Calu3 (cell line): ENCODE results near the gene CD22. TPM values are rescaled to one million over a fixed set of nuclear protein-coding genes. Genes with fewer than 3 reads are reported as not detected.
A peak's percentile ranks its signal among the peaks of the same experiment; 100 is the strongest.

Experiments used
- BruUV-seq: library from RNA; stranded (reverse); fragments of 400-500 nt; replicated peaks from 2 replicates; lab custom pipeline; 2021; lab: Mats Ljungman, UMichigan
- CTCF ChIA-PET: fragments of 300-600 bp; sonication (Branson Sonifier 250); formaldehyde crosslinking; loops from one replicate; lab custom pipeline; 2022; ENCODE audit warnings: antibody characterized with exemption; lab: Charles Lee
- DNase-seq: peaks from one replicate; pipeline ENCODE4 v3.0.0; 2022
- H3K27ac Mint-ChIP-seq: one replicate; pipeline ENCODE4 v1.8.0; 2022; ENCODE audit warnings: mixed read lengths; ENCODE audit not compliant: unreplicated experiment
- H3K27me3 Mint-ChIP-seq: one replicate; pipeline ENCODE4 v1.8.0; 2022; ENCODE audit warnings: mixed read lengths; ENCODE audit not compliant: unreplicated experiment
- H3K36me3 Mint-ChIP-seq: one replicate; pipeline ENCODE4 v1.8.0; 2022; ENCODE audit warnings: mild to moderate bottlenecking, moderate library complexity, mixed read lengths; ENCODE audit not compliant: insufficient read depth, unreplicated experiment
- H3K4me1 Mint-ChIP-seq: one replicate; pipeline ENCODE4 v1.8.0; 2022; ENCODE audit warnings: mild to moderate bottlenecking, low read depth, mixed read lengths; ENCODE audit not compliant: unreplicated experiment
- H3K4me3 Mint-ChIP-seq: one replicate; pipeline ENCODE4 v1.8.0; 2022; ENCODE audit warnings: mild to moderate bottlenecking, low read depth, moderate library complexity, mixed read lengths; ENCODE audit not compliant: unreplicated experiment
- H3K9me3 Mint-ChIP-seq: one replicate; pipeline ENCODE4 v1.8.0; 2022; ENCODE audit warnings: low read depth, mixed read lengths; ENCODE audit not compliant: unreplicated experiment
- intact Hi-C: fragments of 100-400 bp; cut with micrococcal nuclease; formaldehyde crosslinking; loops from one replicate; pipeline ENCODE4 v1.10.0; 2022; ENCODE audit not compliant: unreplicated experiment
- total RNA-seq: library from RNA; stranded (reverse); gene quantifications from 2 replicates; pipeline ENCODE4 v1.2.3, GENCODE V29; 2022
- TF ChIP-seq, protein P1 (sequence below): fragments of 200-600 bp; IDR thresholded peaks from one replicate; pipeline ENCODE4 v1.8.0; 2022; ENCODE audit warnings: antibody characterized with exemption; ENCODE audit not compliant: unreplicated experiment

Gene CD22
- total RNA-seq, 1 experiment from 2014 or later = 5.9 TPM

DNA sequence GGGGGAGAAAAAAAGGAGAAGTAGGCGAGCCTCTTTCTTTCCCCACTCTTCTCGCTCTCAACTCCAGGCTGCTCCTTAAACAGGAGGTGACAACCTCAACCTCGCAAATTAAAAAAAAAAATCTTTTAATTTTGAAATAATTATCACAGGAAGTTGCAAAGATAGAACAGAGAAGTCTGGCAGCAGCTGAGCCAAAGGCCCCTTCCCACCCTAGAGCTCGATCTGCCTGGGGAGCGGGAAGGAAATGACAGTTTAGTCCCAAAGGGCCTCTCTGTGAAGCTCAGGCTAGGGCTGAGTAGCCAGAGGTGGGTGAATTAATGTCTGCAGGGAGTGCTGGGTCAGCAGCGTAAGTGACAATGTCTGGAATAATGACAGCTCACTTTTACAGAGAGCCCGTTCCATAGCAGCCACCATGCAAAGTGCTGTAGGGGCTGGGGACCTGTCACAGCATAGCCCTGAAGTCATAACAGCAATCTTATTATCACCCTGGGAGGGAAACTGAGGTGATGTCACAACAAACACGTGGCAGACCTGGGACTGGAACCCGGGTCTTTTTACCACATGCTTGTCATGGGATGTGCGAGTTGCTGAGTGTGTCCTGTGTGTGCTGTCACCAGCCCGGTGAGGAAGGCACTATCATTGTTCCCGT, 8.8 kb upstream of the CD22 start:
- no peak overlapping the region for H3K27ac Mint-ChIP-seq
- DNase-seq = no peak
- intact Hi-C loops = no loop called here
- peaks cover 2% of the 10 kb centered on the region for H3K9me3 Mint-ChIP-seq
- CTCF ChIA-PET = interaction anchor here (0.5 to 1.2 kb wide), 4 partner anchors 7 to 175 kb away, joined by 3 to 5 read pairs (median 4); no protein-coding TSS in a partner anchor
- H3K4me1 Mint-ChIP-seq = peaks cover 34% of the 10 kb centered on the region
- H3K4me3 Mint-ChIP-seq = no peak overlapping the region
- peaks cover 14% of the 10 kb centered on the region for H3K36me3 Mint-ChIP-seq
- no TSS peak for BruUV-seq
- TF ChIP-seq, protein P1, sequence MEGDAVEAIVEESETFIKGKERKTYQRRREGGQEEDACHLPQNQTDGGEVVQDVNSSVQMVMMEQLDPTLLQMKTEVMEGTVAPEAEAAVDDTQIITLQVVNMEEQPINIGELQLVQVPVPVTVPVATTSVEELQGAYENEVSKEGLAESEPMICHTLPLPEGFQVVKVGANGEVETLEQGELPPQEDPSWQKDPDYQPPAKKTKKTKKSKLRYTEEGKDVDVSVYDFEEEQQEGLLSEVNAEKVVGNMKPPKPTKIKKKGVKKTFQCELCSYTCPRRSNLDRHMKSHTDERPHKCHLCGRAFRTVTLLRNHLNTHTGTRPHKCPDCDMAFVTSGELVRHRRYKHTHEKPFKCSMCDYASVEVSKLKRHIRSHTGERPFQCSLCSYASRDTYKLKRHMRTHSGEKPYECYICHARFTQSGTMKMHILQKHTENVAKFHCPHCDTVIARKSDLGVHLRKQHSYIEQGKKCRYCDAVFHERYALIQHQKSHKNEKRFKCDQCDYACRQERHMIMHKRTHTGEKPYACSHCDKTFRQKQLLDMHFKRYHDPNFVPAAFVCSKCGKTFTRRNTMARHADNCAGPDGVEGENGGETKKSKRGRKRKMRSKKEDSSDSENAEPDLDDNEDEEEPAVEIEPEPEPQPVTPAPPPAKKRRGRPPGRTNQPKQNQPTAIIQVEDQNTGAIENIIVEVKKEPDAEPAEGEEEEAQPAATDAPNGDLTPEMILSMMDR = no peak
- no peaks in the 10 kb centered on the region for H3K27me3 Mint-ChIP-seq

DNA sequence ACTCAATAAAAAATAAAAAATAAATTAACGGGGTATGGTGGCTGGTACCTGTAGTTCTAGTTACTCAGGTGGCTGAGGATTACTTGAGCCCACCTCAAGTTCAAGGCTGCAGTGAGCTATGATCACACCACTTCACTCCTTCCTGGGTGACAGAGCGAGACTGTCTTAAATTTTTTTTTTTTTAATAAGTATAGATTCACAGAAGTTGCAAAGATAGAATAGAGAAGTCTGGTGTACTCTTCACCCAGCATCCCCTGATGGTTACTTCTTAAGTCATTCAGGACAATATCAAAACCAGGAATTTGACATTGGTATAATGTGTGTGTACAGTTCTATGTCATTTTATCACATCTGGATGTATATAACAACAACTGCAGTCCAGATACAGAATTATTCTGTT, 7.7 kb upstream of the CD22 start:
- Mint-ChIP-seq H3K4me3 (no peak overlapping the region), H3K9me3 (peaks cover 2% of the 10 kb centered on the region), H3K27ac (no peak overlapping the region), H3K27me3 (no peaks in the 10 kb centered on the region), H3K36me3 (peaks cover 14% of the 10 kb centered on the region), H3K4me1 (peaks cover 34% of the 10 kb centered on the region)
- intact Hi-C loops = no loop called here
- TF ChIP-seq, protein P1 = no peak
- DNase-seq = no peak
- CTCF ChIA-PET = no interaction called here
- no TSS peak for BruUV-seq

DNA sequence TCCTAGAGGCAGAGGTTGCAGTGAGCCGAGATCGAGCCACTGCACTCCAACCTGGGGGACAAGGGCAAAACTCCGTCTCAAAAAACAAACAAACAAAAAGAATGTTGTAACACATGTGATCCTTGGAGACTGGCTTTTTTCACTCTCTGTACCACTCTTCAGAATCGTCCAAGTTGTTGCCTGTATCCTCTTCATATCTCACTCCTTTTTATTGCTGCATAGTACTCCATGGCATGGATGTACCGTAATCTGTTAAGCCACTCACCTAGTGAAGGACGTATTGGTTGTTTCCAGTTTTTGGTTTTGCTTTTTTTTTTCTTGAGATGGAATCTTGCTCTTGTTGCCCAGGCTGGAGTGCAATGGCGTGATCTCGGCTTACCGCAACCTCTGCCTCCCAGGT, 7.0 kb upstream of the CD22 start:
- Mint-ChIP-seq H3K4me1 (peaks cover 34% of the 10 kb centered on the region), H3K27me3 (no peaks in the 10 kb centered on the region)

DNA sequence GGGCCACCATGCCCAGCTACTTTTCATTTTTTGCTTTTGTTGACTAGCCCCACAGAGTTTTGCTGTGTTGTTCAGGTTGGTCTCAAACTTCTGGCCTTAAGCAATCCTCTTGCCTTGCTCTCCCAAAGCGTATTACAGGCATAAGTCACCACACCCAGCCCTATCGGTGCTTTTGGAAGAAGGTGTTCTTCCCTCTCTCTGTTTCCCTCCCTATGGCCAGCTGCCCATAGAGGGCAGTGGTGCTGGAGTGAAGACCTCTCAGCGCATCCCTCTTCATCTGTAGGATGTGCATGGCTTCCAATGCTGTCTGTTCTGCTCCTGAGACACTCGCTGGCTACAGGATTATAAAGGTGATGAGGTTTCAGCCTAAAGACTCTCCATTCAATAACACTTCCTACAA, 1.3 kb upstream of the CD22 start:
- CTCF ChIA-PET = interaction anchor here (0.6 to 1.1 kb wide), 2 partner anchors 8 to 143 kb away, joined by 3 to 4 read pairs; no protein-coding TSS in a partner anchor
- TF ChIP-seq, protein P1 = peak; percentile 41
- H3K27me3 Mint-ChIP-seq = no peaks in the 10 kb centered on the region
- no TSS peak for BruUV-seq
- H3K36me3 Mint-ChIP-seq = no peaks in the 10 kb centered on the region
- no peak overlapping the region for H3K27ac Mint-ChIP-seq
- no peaks in the 10 kb centered on the region for H3K9me3 Mint-ChIP-seq
- DNase-seq = no peak
- peaks cover 11% of the 10 kb centered on the region for H3K4me1 Mint-ChIP-seq
- no peak overlapping the region for H3K4me3 Mint-ChIP-seq
- intact Hi-C loops = no loop called here

More for the DNA sequence above, 7.0 kb upstream of the CD22 start:
- BruUV-seq = no TSS peak
- Mint-ChIP-seq H3K9me3 (peaks cover 2% of the 10 kb centered on the region), H3K36me3 (peaks cover 14% of the 10 kb centered on the region), H3K27ac (no peak overlapping the region), H3K4me3 (no peak overlapping the region)
- intact Hi-C loops = no loop called here
- TF ChIP-seq, protein P1 = no peak
- DNase-seq = no peak
- CTCF ChIA-PET = no interaction called here
